ENCODE measurements around the gene CPT2. TPM values are rescaled to one million over a fixed set of nuclear protein-coding genes. Genes with fewer than 3 reads are reported as not detected.
A peak's percentile ranks its signal among the peaks of the same experiment; 100 is the strongest.

CPT2 gene
- 28.2 and 32.1 TPM in 2 replicates for total RNA-seq (2014; rRNA removed; shearing (Covaris generic))
- polyA plus RNA-seq (2015; cell fraction: cytosol; rRNA removed) = 31.0 and 34.9 TPM in 2 replicates
- 6.8 and 12.2 TPM in 2 replicates for polyA plus RNA-seq (2015; cell fraction: nucleus; rRNA removed)

DNA sequence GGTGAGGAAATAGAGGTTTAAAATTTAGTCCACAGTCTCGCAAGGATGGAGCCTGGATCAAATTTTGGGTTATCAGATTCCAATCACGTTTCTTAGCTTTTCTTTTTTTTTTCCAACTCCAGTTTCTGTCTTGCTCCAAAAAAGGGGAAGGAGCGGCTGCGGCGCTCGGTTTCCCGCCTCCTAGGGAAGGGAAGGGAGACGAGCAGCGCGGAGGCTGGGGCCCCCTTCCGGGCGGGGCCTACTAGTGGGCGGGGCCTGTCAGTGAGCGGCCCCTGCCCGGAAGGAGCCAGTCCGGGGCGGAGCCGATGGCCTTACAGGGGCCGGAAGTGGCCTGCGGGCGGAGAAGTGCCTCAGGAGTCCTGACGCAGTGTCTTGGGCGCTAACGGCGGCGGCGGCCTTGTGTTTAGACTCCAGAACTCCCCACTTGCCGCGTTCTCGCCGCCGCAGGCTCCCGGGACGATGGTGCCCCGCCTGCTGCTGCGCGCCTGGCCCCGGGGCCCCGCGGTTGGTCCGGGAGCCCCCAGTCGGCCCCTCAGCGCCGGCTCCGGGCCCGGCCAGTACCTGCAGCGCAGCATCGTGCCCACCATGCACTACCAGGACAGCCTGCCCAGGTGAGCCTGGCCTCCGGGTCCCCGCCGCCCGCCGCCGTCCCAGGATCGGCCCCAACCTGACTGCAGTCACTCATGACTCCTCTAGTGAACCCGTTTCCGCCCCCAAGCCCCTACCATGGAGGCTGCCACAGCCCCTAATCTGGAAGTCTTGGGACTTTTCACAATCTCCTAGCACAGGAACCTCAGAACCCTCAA lies at the start of gene CPT2:
Gene CPT2 (plus strand): TSS at position 340 of the 806 bp plus-strand sequence. CDS start 120 bp downstream, at position 460.
- DNase-seq (ENCODE audit: low read depth, low spot score) = peak; percentile 88
- in situ Hi-C loops (cut with HindIII; ENCODE audit: low pct_unique_long_range_greater_than_20kb, low sequenced_read_pairs) = no loop called here

GRCh38 chr1:53147174-53147573 lies 49.5 kb upstream of the CPT2 start:
- in situ Hi-C loops (cut with HindIII; ENCODE audit: low pct_unique_long_range_greater_than_20kb, low sequenced_read_pairs) = no loop called here
- no peak for DNase-seq (ENCODE audit: low read depth, low spot score)

DNA sequence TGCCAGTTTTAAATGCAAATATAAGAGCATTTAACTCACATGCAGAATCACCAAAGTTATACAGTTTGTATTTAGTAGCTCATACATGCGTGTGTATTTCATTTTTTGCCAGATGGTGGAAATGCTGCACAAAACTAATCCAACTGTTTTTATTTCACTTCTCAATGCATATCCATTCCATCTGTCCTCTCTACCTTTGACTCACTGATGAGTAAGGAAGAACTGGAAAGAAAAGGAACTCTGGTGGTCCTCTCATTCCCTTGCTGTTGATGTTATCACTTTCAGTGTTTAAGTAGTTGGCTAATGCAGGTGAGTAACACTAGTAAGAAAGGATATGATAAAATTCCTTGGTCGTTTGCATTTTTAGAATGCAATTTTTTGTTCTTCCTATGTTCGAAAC lies 48.5 kb upstream of the CPT2 start:
- in situ Hi-C loops (cut with HindIII; ENCODE audit: low pct_unique_long_range_greater_than_20kb, low sequenced_read_pairs) = no loop called here
- DNase-seq (ENCODE audit: low read depth, low spot score) = no peak

GRCh38 chr1:53153752-53154151 lies 42.9 kb upstream of the CPT2 start:
- in situ Hi-C loops (cut with HindIII; ENCODE audit: low pct_unique_long_range_greater_than_20kb, low sequenced_read_pairs) = no loop called here
- DNase-seq (ENCODE audit: low read depth, low spot score) = no peak

- no peak for DNase-seq (ENCODE audit: low read depth, low spot score)
- in situ Hi-C loops (cut with HindIII; ENCODE audit: low pct_unique_long_range_greater_than_20kb, low sequenced_read_pairs) = no loop called here
Measured at GRCh38 chr1:53154859-53155438, 41.7 kb upstream of the CPT2 start.

GRCh38 chr1:53155534-53155933 lies 41.1 kb upstream of the CPT2 start:
- in situ Hi-C loops (cut with HindIII; ENCODE audit: low pct_unique_long_range_greater_than_20kb, low sequenced_read_pairs) = no loop called here
- no peak for DNase-seq (ENCODE audit: low read depth, low spot score)

GRCh38 chr1:53155945-53156344 lies 40.7 kb upstream of the CPT2 start:
- no peak for DNase-seq (ENCODE audit: low read depth, low spot score)
- in situ Hi-C loops (cut with HindIII; ENCODE audit: low pct_unique_long_range_greater_than_20kb, low sequenced_read_pairs) = no loop called here

GRCh38 chr1:53156783-53157182 lies 39.8 kb upstream of the CPT2 start:
- no peak for DNase-seq (ENCODE audit: low read depth, low spot score)
- in situ Hi-C loops (cut with HindIII; ENCODE audit: low pct_unique_long_range_greater_than_20kb, low sequenced_read_pairs) = no loop called here

- no peak for DNase-seq (ENCODE audit: low read depth, low spot score)
- in situ Hi-C loops (cut with HindIII; ENCODE audit: low pct_unique_long_range_greater_than_20kb, low sequenced_read_pairs) = no loop called here
Measured at GRCh38 chr1:53158900-53159299, 37.7 kb upstream of the CPT2 start.

DNA sequence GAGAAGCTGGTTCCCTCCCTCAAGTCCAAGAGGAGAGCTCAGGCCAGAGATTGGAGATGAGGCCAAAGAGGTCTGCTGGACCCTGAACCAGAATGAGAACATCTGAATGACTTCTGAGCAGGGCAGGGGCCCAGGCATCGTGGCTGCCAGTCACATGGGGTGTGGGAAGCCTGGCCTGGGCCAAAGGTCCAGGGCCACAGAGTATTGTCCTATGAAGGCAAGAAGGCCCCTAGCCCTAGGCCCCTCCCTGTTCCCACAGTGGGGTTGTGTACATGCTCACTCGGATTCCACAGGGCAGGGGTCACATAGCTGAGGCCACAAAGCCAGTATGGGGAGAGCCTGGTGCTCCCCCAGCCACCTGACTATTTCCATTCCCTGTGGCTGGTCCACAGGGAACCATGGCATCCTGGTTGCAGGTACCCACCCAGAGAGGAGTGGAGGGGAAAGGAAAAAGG lies 35.7 kb upstream of the CPT2 start:
- in situ Hi-C loops (cut with HindIII; ENCODE audit: low pct_unique_long_range_greater_than_20kb, low sequenced_read_pairs) = no loop called here
- no peak for DNase-seq (ENCODE audit: low read depth, low spot score)

- DNase-seq (ENCODE audit: low read depth, low spot score) = no peak
- in situ Hi-C loops (cut with HindIII; ENCODE audit: low pct_unique_long_range_greater_than_20kb, low sequenced_read_pairs) = no loop called here
Measured at GRCh38 chr1:53162621-53163020, 34.0 kb upstream of the CPT2 start.

DNA sequence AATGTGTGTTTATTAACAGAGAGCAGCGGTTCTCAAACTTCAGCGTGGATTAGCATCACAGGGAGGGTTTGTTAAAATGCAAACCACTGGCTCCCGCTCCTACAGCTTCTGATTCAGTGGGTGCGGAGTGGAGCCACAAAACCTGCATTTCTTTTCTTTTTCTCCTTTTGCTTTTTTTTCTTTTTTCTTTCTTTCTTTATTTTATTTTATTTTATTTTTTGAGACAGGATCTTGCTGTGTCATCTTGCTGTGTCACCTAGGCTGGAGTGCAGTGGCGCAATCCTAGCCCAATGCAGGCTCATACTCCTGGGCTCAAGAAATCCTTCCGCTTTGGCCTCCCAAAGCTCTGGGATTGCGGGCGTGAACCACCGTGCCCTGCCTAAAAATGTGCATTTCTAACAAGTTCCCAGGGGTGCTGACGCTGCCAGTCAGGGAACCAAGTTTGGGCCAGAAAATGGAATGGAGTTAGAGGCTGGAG lies 33.3 kb upstream of the CPT2 start:
- DNase-seq (ENCODE audit: low read depth, low spot score) = no peak
- in situ Hi-C loops (cut with HindIII; ENCODE audit: low pct_unique_long_range_greater_than_20kb, low sequenced_read_pairs) = no loop called here

GRCh38 chr1:53165408-53165961 lies 31.1 kb upstream of the CPT2 start:
- in situ Hi-C loops (cut with HindIII; ENCODE audit: low pct_unique_long_range_greater_than_20kb, low sequenced_read_pairs) = no loop called here
- no peak for DNase-seq (ENCODE audit: low read depth, low spot score)

DNA sequence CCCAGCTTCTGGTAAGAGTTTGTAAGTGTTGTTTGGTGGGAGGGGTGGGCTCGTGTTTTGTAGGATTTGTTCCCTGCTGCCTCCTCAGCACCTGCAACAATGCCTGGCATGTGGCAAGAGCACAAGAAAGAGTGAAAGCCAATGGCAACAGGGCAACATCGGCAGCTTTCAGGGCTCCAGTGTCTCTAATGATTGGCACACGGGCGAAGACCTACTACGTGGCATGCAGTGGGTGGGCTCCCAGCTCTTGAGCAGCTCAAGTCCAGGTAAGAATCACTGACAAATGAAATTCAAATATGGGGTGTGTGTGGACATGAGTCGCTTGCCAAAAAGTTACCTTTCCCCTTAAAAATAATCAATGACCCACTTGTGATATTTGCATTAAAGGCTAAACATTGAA lies 30.3 kb upstream of the CPT2 start:
- DNase-seq (ENCODE audit: low read depth, low spot score) = no peak
- in situ Hi-C loops (cut with HindIII; ENCODE audit: low pct_unique_long_range_greater_than_20kb, low sequenced_read_pairs) = no loop called here

DNA sequence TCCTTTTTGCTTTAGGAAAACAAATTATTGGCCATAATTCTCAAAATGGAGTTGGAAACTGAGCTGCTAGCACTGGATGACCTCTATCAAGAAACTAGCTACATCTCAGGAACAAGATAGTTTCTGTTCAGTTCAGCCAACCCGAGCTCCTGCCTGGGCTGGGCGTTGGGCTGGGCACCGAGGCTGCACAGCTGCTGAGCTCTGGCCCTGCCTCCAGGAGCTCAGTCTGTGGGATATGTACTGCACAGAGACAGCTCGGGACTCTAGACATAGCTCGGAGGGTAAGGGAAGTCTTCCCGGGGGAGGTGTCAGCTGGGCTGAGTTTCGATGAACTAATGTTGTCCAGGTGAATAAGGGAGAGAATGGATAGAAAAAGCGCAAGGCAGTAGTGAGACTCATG lies 29.7 kb upstream of the CPT2 start:
- no peak for DNase-seq (ENCODE audit: low read depth, low spot score)
- in situ Hi-C loops (cut with HindIII; ENCODE audit: low pct_unique_long_range_greater_than_20kb, low sequenced_read_pairs) = no loop called here

DNA sequence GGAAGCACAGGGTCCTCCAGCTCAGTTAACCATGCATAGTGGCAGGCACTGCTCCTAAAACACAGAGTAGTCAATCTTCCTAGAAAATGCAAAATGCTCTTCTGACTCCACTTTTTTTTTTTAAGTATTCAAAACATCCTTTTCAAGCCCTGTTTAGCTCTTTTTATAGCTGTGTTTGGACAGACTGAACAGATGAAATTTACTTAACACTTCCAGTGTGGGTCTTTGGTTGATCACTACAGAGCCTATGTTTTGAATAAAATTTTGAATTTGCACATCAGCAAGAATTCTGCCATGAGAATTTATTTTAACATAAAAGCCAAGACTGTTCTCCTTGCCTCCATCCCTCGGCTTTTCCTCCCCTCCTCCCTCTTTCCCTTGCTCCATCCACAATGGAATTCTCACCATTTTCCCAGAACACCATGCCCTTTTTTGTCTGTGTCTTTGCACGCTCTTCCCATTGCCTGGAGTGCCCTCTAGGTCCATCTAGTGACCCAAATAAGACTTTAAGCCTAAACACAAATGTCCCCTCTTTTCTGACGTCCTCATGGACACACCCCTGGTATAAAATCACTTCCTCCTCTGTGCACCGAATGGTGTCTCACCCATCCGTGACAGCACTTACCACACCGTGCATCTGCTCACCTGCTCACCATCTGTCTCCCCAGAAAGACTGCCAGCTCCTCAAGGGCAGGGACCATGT lies 24.0 kb upstream of the CPT2 start:
- peak; percentile 64 for DNase-seq (ENCODE audit: low read depth, low spot score)
- in situ Hi-C loops (cut with HindIII; ENCODE audit: low pct_unique_long_range_greater_than_20kb, low sequenced_read_pairs) = no loop called here

DNA sequence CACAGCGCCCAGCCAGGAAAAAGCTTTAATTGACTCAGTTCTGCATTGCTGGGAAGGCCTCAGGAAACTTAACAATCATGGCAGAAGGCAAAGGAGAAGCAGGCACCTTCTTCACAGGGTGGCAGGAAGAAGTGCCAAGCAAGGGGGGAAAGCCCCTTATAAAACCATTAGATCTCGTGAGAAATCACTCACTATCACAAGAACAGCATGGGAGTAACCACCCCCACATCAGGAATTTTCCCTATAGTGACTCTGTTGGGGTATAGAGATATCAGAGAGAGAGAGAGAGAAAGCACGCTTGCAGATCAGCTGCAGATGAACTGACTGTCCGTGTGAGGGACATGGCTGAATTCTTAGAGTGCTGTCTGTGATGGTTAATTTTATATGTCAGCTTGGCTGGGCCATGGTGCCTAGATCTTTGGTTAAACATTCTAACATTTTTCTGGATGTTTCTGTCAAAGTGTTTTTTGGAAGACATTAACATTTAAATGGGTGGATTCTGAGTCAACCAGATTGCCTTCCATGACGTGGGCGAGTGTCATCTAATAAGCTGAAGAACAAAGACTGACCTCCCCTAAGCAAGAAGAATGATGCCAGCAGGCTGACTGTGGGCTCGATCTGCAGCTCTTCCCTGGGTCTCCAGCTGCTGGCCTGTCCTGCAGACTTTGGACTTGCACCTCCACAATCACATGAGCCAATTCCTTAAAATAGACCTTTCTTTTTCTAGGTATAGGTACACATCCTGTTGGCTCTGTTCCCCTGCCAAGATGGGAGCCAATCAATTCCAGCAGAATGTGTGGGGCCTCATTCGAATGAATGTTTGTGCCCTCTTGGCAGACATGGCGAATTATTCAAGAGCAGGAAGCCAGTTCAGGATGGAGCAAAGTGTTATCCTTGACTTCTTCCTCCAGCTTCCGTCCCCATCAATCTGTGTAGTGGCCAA lies 21.4 kb upstream of the CPT2 start:
- in situ Hi-C loops (cut with HindIII; ENCODE audit: low pct_unique_long_range_greater_than_20kb, low sequenced_read_pairs) = no loop called here
- no peak for DNase-seq (ENCODE audit: low read depth, low spot score)
